SU-DHL-6 (cell line): ENCODE data around the gene PID1.

Experiments
- H2AFZ ChIP-seq: fragments of 200-600 bp; sonication (generic); 2 replicates; pipeline ENCODE4 v1.6.1; 2014; ENCODE audit warnings: low read depth, mild to moderate bottlenecking, moderate library complexity, mixed read lengths, antibody characterized with exemption, low read length; ENCODE audit not compliant: severe bottlenecking
- H3F3A ChIP-seq: fragments of 200-600 bp; shearing (Covaris generic); 2 replicates; pipeline ENCODE4 v1.6.0; 2016; ENCODE audit warnings: antibody characterized with exemption, mild to moderate bottlenecking; ENCODE audit not compliant: insufficient read depth
- H3K27ac ChIP-seq: fragments of 200-600 bp; sonication (generic); 2 replicates; pipeline ENCODE4 v1.5.1; 2016; ENCODE audit warnings: low read depth, mild to moderate bottlenecking, low read length, moderate library complexity, mixed read lengths
- H3K27me3 ChIP-seq: fragments of 200-600 bp; sonication (generic), shearing (Covaris generic); 2 replicates; pipeline ENCODE4 v1.6.0; 2014; ENCODE audit warnings: mild to moderate bottlenecking, low read length
- H3K36me3 ChIP-seq: fragments of 200-600 bp; sonication (generic); 2 replicates; pipeline ENCODE4 v1.6.1; 2014; ENCODE audit warnings: mild to moderate bottlenecking, low read length, mixed read lengths
- H3K4me2 ChIP-seq: fragments of 300-600, 200-600 bp; shearing (Covaris generic), sonication (generic); 2 replicates; pipeline ENCODE4 v1.6.0; 2014; ENCODE audit warnings: low read length, low read depth, mild to moderate bottlenecking; ENCODE audit not compliant: poor library complexity, severe bottlenecking
- H3K4me3 ChIP-seq: fragments of 200-600 bp; sonication (generic); 2 replicates; pipeline ENCODE4 v1.5.1; 2014; ENCODE audit warnings: antibody characterized with exemption, low read length, mild to moderate bottlenecking, mixed read lengths; ENCODE audit not compliant: insufficient read depth, poor library complexity, severe bottlenecking
- H3K79me2 ChIP-seq: fragments of 200-600 bp; sonication (generic); 2 replicates; pipeline ENCODE4 v1.6.1; 2014; ENCODE audit warnings: mild to moderate bottlenecking, low read length, moderate library complexity; ENCODE audit not compliant: insufficient read depth
- H3K9ac ChIP-seq: fragments of 200-600 bp; sonication (generic); 2 replicates; pipeline ENCODE4 v1.7.0; 2014; ENCODE audit warnings: mild to moderate bottlenecking, low read length
- H3K9me2 ChIP-seq: fragments of 200-600 bp; sonication (generic); replicated peaks from 2 replicates; pipeline ENCODE4 v1.6.1; 2014; ENCODE audit warnings: low read length; ENCODE audit not compliant: insufficient read depth
- H3K9me3 ChIP-seq: fragments of 200-600 bp; sonication (generic); 2 replicates; pipeline ENCODE4 v1.6.1; 2014; ENCODE audit warnings: low read length, mixed read lengths; ENCODE audit not compliant: insufficient read depth
- H4K20me1 ChIP-seq: fragments of 200-600 bp; sonication (generic); 2 replicates; pipeline ENCODE4 v1.6.1; 2014; ENCODE audit warnings: low read depth, mild to moderate bottlenecking, antibody characterized with exemption, low read length, moderate library complexity, mixed read lengths
- EZH2phosphoT487 ChIP-seq: fragments of 200-600 bp; sonication (generic), shearing (Covaris generic); conservative IDR thresholded peaks from 2 replicates; pipeline ENCODE4 v1.6.1; 2018; ENCODE audit warnings: mild to moderate bottlenecking, antibody characterized with exemption, low read length, moderate library complexity, mixed read lengths
- TF ChIP-seq, protein P1 (sequence below): fragments of 200-600 bp; sonication (generic); IDR thresholded peaks from one replicate; pipeline ENCODE4 v1.5.1; 2017; ENCODE audit warnings: antibody characterized with exemption, mild to moderate bottlenecking, low read length, moderate library complexity; ENCODE audit not compliant: insufficient read depth, poor library complexity, severe bottlenecking

PID1 gene

DNA sequence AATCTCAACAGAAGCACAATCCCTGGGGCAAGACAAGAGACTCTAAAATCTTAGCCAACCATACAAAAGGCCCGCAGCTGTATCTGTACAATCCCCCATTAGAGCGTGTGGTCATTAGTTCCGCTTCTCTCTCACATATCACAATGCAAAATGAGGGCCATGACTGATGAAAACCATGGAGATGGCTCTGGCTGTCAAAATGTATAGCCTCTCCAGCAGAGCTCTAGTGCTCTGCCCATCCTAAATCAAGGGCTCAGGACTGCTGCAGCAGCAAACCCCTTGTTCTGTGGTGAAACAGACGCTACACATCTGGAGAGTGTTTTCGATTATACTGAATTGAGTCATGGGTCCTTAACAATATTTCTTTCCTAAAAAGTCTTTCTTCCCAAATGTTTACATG is 221.0 kb downstream of the PID1 start:
- no peak overlapping the region for H3K9ac ChIP-seq
- no peaks in the 10 kb centered on the region for H4K20me1 ChIP-seq
- H3K27me3 ChIP-seq = no peaks in the 10 kb centered on the region
- TF ChIP-seq, protein P1, sequence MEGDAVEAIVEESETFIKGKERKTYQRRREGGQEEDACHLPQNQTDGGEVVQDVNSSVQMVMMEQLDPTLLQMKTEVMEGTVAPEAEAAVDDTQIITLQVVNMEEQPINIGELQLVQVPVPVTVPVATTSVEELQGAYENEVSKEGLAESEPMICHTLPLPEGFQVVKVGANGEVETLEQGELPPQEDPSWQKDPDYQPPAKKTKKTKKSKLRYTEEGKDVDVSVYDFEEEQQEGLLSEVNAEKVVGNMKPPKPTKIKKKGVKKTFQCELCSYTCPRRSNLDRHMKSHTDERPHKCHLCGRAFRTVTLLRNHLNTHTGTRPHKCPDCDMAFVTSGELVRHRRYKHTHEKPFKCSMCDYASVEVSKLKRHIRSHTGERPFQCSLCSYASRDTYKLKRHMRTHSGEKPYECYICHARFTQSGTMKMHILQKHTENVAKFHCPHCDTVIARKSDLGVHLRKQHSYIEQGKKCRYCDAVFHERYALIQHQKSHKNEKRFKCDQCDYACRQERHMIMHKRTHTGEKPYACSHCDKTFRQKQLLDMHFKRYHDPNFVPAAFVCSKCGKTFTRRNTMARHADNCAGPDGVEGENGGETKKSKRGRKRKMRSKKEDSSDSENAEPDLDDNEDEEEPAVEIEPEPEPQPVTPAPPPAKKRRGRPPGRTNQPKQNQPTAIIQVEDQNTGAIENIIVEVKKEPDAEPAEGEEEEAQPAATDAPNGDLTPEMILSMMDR = no peak
- no peak for TF ChIP-seq EZH2phosphoT487
- no peak overlapping the region for H3K4me3 ChIP-seq
- no peak overlapping the region for H2AFZ ChIP-seq
- H3F3A ChIP-seq = no peaks in the 10 kb centered on the region
- no peak overlapping the region for H3K27ac ChIP-seq
- no peaks in the 10 kb centered on the region for H3K9me2 ChIP-seq
- H3K36me3 ChIP-seq = no peaks in the 10 kb centered on the region
- no peaks in the 10 kb centered on the region for H3K9me3 ChIP-seq
- no peaks in the 10 kb centered on the region for H3K79me2 ChIP-seq
- no peak overlapping the region for H3K4me2 ChIP-seq

DNA sequence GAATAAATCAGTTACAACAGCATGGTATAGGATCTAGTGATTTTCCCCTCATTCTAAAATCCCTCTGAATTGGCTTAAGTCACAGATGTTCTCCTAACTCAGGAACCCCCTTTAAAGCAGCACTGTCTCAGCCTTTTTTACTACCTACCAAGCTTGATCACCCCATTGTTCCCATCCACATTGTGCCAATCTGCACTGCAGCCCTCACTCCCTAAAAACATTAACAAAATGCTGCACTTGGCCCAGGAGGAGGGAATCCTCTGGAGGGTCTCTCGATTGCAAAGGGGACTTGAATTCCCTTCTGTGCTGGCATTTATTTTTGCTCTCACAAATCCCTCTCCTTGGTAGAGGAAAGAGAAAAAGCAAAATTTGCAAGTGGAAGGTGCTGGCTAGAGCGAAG is 223.0 kb downstream of the PID1 start:
- Histone ChIP-seq H3K4me3 (no peak overlapping the region), H3K4me2 (no peak overlapping the region), H3K36me3 (no peaks in the 10 kb centered on the region), H4K20me1 (no peaks in the 10 kb centered on the region), H3K27me3 (no peaks in the 10 kb centered on the region), H3K27ac (no peak overlapping the region), H2AFZ (no peak overlapping the region), H3F3A (no peaks in the 10 kb centered on the region), H3K79me2 (no peaks in the 10 kb centered on the region), H3K9me2 (no peaks in the 10 kb centered on the region), H3K9me3 (no peaks in the 10 kb centered on the region), H3K9ac (no peak overlapping the region)
- TF ChIP-seq, protein P1 = no peak
- no peak for TF ChIP-seq EZH2phosphoT487

DNA sequence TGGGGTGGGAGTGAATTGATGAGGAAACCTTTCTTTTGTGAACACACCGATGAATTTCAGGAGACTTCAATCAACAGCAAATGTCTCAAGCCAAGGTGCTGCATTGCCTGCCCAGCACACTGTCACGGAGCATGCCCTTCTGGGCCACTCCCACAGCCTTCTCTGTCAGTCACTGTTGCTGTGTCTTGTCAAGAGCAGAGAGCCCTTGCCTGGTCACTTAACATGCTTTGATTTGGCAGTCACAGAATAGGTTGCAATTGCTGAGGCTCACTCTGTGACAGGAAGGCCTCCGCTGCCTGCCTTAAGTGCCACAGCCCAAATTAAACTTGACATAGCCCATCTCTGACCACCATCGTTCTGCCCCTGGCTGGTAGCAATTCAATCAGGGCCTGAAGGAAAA is 225.4 kb downstream of the PID1 start:
- Histone ChIP-seq H3K9me3 (no peaks in the 10 kb centered on the region), H2AFZ (no peak overlapping the region), H4K20me1 (no peaks in the 10 kb centered on the region), H3K27me3 (no peaks in the 10 kb centered on the region), H3K9me2 (no peaks in the 10 kb centered on the region), H3K4me2 (no peak overlapping the region), H3K4me3 (no peak overlapping the region), H3K27ac (no peak overlapping the region), H3F3A (no peaks in the 10 kb centered on the region), H3K36me3 (no peaks in the 10 kb centered on the region), H3K79me2 (no peaks in the 10 kb centered on the region), H3K9ac (no peak overlapping the region)
- TF ChIP-seq, protein P1 = no peak
- no peak for TF ChIP-seq EZH2phosphoT487
